ENCODE measurements around the gene AQP7.
"Not testable (repeated sequence)": the region's sequence is repeated elsewhere in the genome, so short reads cannot be mapped to it uniquely, and the experiment has no call there.

AQP7 gene

GRCh38 chr9:33393986-33394385 lies 8.4 kb downstream of the AQP7 start:
- not testable (repeated sequence) for H3K36me3 ChIP-seq (ENCODE audit: control insufficient read depth, insufficient read depth, low read length); H3K9me3 ChIP-seq (ENCODE audit: control insufficient read depth, low read length); H3K4me3 ChIP-seq (ENCODE audit: extremely low read depth, insufficient read depth, low read length, poor library complexity, severe bottlenecking); H3K4me1 ChIP-seq (ENCODE audit: control insufficient read depth, insufficient read depth, low read length, poor library complexity, severe bottlenecking); H3K27ac ChIP-seq (ENCODE audit: low read depth, low read length, severe bottlenecking)
- 89 to 90% methylated on average over 3 of the region's 3 CpGs for WGBS, 2 experiments (ENCODE audit: insufficient coverage in 2 of 2)

GRCh38 chr9:33393581-33393980 lies 8.8 kb downstream of the AQP7 start:
- Histone ChIP-seq H3K36me3 (ENCODE audit: control insufficient read depth, insufficient read depth, low read length) (no peaks in the 10 kb centered on the region), H3K27ac (ENCODE audit: low read depth, low read length, severe bottlenecking) (no peak overlapping the region), H3K9me3 (ENCODE audit: control insufficient read depth, low read length) (no peaks in the 10 kb centered on the region), H3K4me3 (ENCODE audit: extremely low read depth, insufficient read depth, low read length, poor library complexity, severe bottlenecking) (no peak overlapping the region), H3K4me1 (ENCODE audit: control insufficient read depth, insufficient read depth, low read length, poor library complexity, severe bottlenecking) (no peaks in the 10 kb centered on the region)
- WGBS, 2 experiments (ENCODE audit: insufficient coverage in 2 of 2): 87 to 93% methylated on average over 8 of the region's 11 CpGs

DNA sequence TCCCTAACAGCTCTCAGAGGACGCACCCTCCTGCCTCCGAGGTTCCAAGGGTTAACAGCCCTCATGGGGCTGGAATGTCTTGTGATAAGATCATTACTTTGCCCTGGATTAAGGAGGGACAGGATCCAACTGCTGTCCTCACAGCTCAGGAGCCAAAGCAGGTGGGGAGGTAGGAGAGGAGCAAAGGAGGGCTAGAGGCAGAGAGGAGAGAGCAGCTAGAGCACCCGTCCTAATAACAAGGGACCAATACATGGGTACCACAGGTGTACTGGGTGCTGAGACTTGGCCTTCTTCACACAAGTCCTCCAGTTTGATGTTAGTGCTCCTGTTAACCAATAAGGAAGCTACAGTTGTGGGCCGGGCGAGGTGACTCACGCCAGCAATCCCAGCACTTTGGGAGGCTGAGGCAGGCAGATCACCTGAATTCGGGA lies 9.8 kb downstream of the AQP7 start:
- 87% methylated on average over 7 of the region's 7 CpGs for whole genome bisulfite sequencing, 2 experiments (ENCODE audit: insufficient coverage in 2 of 2)
- not testable (repeated sequence) for H3K27ac ChIP-seq (ENCODE audit: low read depth, low read length, severe bottlenecking); H3K36me3 ChIP-seq (ENCODE audit: control insufficient read depth, insufficient read depth, low read length); H3K4me1 ChIP-seq (ENCODE audit: control insufficient read depth, insufficient read depth, low read length, poor library complexity, severe bottlenecking); H3K4me3 ChIP-seq (ENCODE audit: extremely low read depth, insufficient read depth, low read length, poor library complexity, severe bottlenecking); H3K9me3 ChIP-seq (ENCODE audit: control insufficient read depth, low read length)

- H3K4me3 ChIP-seq (ENCODE audit: extremely low read depth, insufficient read depth, low read length, poor library complexity, severe bottlenecking); H3K4me1 ChIP-seq (ENCODE audit: control insufficient read depth, insufficient read depth, low read length, poor library complexity, severe bottlenecking); H3K36me3 ChIP-seq (ENCODE audit: control insufficient read depth, insufficient read depth, low read length); H3K9me3 ChIP-seq (ENCODE audit: control insufficient read depth, low read length): not testable (repeated sequence)
- 60% methylated on average over 2 of the region's 9 CpGs; no CpG with 5 or more reads in 1 of the 2 experiments for WGBS, 2 experiments (ENCODE audit: insufficient coverage in 2 of 2)
- peak overlapping the region; percentile 69 for H3K27ac ChIP-seq (ENCODE audit: low read depth, low read length, severe bottlenecking)
Measured at GRCh38 chr9:33391111-33391771, 11.1 kb downstream of the AQP7 start.

- H3K36me3 ChIP-seq (ENCODE audit: control insufficient read depth, insufficient read depth, low read length): no peaks in the 10 kb centered on the region
- H3K4me1 ChIP-seq (ENCODE audit: control insufficient read depth, insufficient read depth, low read length, poor library complexity, severe bottlenecking): no peaks in the 10 kb centered on the region
- no peak overlapping the region for H3K4me3 ChIP-seq (ENCODE audit: extremely low read depth, insufficient read depth, low read length, poor library complexity, severe bottlenecking)
- H3K27ac ChIP-seq (ENCODE audit: low read depth, low read length, severe bottlenecking): no peak overlapping the region
- 69 to 71% methylated on average over 14 of the region's 15 CpGs for WGBS, 2 experiments (ENCODE audit: insufficient coverage in 2 of 2)
- no peaks in the 10 kb centered on the region for H3K9me3 ChIP-seq (ENCODE audit: control insufficient read depth, low read length)
Measured at GRCh38 chr9:33388110-33388994, 14.0 kb downstream of the AQP7 start.

GRCh38 chr9:33386998-33387397 lies 15.4 kb downstream of the AQP7 start:
- not testable (repeated sequence) for H3K9me3 ChIP-seq (ENCODE audit: control insufficient read depth, low read length)
- WGBS, 2 experiments (ENCODE audit: insufficient coverage in 2 of 2): 94% methylated on average over 3 of the region's 9 CpGs; no CpG with 5 or more reads in 1 of the 2 experiments

DNA sequence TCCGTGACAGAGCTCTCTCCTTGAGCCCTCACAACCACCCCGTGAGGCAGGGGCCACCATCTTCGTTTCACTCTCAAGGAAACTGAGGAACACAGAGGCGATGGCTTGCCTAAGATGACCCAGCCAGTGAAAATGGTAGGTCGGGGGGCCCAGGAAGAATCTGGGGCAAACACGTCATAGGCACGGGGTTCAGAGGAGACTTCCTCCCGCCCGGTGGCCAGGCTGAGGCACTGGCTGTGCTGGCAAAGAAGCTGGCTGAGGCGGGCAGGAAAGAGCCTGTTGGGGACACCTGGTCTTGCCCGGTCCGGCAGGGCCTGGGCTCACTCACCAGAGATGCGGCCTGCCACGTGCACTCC lies 15.7 kb downstream of the AQP7 start:
- 93 to 95% methylated on average over 6 to 7 of the region's 14 CpGs for WGBS, 2 experiments (ENCODE audit: insufficient coverage in 2 of 2)
- not testable (repeated sequence) for H3K4me3 ChIP-seq (ENCODE audit: extremely low read depth, insufficient read depth, low read length, poor library complexity, severe bottlenecking); H3K27ac ChIP-seq (ENCODE audit: low read depth, low read length, severe bottlenecking); H3K9me3 ChIP-seq (ENCODE audit: control insufficient read depth, low read length); H3K4me1 ChIP-seq (ENCODE audit: control insufficient read depth, insufficient read depth, low read length, poor library complexity, severe bottlenecking); H3K36me3 ChIP-seq (ENCODE audit: control insufficient read depth, insufficient read depth, low read length)

More at GRCh38 chr9:33386998-33387397, 15.4 kb downstream of the AQP7 start:
- H3K4me3 ChIP-seq (ENCODE audit: extremely low read depth, insufficient read depth, low read length, poor library complexity, severe bottlenecking); H3K4me1 ChIP-seq (ENCODE audit: control insufficient read depth, insufficient read depth, low read length, poor library complexity, severe bottlenecking); H3K27ac ChIP-seq (ENCODE audit: low read depth, low read length, severe bottlenecking); H3K36me3 ChIP-seq (ENCODE audit: control insufficient read depth, insufficient read depth, low read length): not testable (repeated sequence)

GRCh38 chr9:33385979-33386640 lies 16.3 kb downstream of the AQP7 start:
- H3K4me3 ChIP-seq (ENCODE audit: extremely low read depth, insufficient read depth, low read length, poor library complexity, severe bottlenecking); H3K9me3 ChIP-seq (ENCODE audit: control insufficient read depth, low read length); H3K4me1 ChIP-seq (ENCODE audit: control insufficient read depth, insufficient read depth, low read length, poor library complexity, severe bottlenecking); H3K36me3 ChIP-seq (ENCODE audit: control insufficient read depth, insufficient read depth, low read length); H3K27ac ChIP-seq (ENCODE audit: low read depth, low read length, severe bottlenecking): not testable (repeated sequence)
- 94 to 97% methylated on average over 15 to 17 of the region's 23 CpGs for WGBS, 2 experiments (ENCODE audit: insufficient coverage in 2 of 2)

DNA sequence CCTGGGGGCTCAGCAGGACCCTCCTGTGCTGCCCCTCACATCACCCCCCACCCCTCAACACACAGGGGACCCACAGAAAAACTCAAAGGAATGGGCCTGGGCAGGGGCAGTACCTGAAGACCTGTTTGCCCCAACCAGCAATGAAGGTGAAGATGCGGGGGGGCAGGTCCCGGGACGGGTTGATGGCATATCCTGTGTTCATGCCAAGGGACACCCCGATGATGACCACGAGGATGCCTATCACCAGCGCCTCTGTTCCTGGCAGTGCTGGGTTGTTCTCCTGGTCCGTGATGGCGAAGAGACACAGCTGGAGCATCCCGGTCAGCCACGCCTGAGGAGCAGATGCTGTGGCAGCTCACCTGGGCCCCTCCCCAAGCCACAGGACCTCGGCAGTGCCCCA lies 16.8 kb downstream of the AQP7 start:
- not testable (repeated sequence) for H3K9me3 ChIP-seq (ENCODE audit: control insufficient read depth, low read length); H3K27ac ChIP-seq (ENCODE audit: low read depth, low read length, severe bottlenecking); H3K36me3 ChIP-seq (ENCODE audit: control insufficient read depth, insufficient read depth, low read length); H3K4me3 ChIP-seq (ENCODE audit: extremely low read depth, insufficient read depth, low read length, poor library complexity, severe bottlenecking)
- peaks cover 12% of the 10 kb centered on the region for H3K4me1 ChIP-seq (ENCODE audit: control insufficient read depth, insufficient read depth, low read length, poor library complexity, severe bottlenecking)
- 94 to 97% methylated on average over 11 of the region's 11 CpGs for WGBS, 2 experiments (ENCODE audit: insufficient coverage in 2 of 2)

DNA sequence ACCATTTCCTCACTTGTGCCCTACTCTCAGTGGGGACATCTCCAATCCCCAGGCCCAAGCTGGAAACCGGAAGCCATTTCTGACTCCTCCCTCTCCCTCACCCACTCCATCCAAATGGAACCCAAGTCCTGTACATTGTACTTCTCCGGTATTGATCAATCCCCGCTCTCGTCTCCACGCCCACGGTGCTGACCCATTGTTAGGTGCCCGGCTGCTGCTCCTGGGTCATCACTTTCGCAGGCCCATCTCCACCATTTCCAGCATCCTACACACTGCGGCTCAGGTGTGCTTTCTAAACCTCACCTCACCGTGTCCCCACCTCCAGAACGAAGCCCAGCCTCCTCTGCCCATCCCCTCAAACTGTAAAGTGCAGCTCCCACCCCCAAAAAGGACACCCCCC lies 19.0 kb downstream of the AQP7 start:
- WGBS, 2 experiments (ENCODE audit: insufficient coverage in 2 of 2): 95% methylated on average over 8 to 11 of the region's 11 CpGs
- H3K4me3 ChIP-seq (ENCODE audit: extremely low read depth, insufficient read depth, low read length, poor library complexity, severe bottlenecking); H3K9me3 ChIP-seq (ENCODE audit: control insufficient read depth, low read length); H3K36me3 ChIP-seq (ENCODE audit: control insufficient read depth, insufficient read depth, low read length); H3K27ac ChIP-seq (ENCODE audit: low read depth, low read length, severe bottlenecking): not testable (repeated sequence)
- peaks cover 14% of the 10 kb centered on the region for H3K4me1 ChIP-seq (ENCODE audit: control insufficient read depth, insufficient read depth, low read length, poor library complexity, severe bottlenecking)
